ENCODE data around the gene ASB18. TPM values are rescaled to one million over a fixed set of nuclear protein-coding genes. Genes with fewer than 3 reads are reported as not detected.

The ASB18 gene
- total and polyA plus RNA-seq, 5 donors, result 1.1 to 5.3 (median 2.5) TPM

Other genes starting within 250 kb of the ASB18 start
- not detected for gene GBX2, start 96.0 kb downstream of the ASB18 start, total RNA-seq
- gene GBX2, start 96.0 kb downstream of the ASB18 start, polyA plus RNA-seq, result not detected

Measured in right cardiac atrium (tissue), 5 donors.